HG03039 (cell line): ENCODE measurements around the gene BTAF1.
"Not testable (repeated sequence)": the region's sequence is repeated elsewhere in the genome, so short reads cannot be mapped to it uniquely, and the experiment has no call there.

Experiments used
- ATAC-seq: cut with Tn5 transposase; IDR thresholded peaks from one replicate; pipeline ENCODE4 v1.9.1; 2021; ENCODE audit warnings: mild to moderate bottlenecking, moderate library complexity; ENCODE audit not compliant: unreplicated experiment

BTAF1 gene

GRCh38 chr10:91923371-91924211 lies at the start of gene BTAF1:
TSS of gene BTAF1 (plus strand) at chr10:91923770. CDS start at chr10:91924077, 307 bp downstream.
- peak; percentile 97 for ATAC-seq

DNA sequence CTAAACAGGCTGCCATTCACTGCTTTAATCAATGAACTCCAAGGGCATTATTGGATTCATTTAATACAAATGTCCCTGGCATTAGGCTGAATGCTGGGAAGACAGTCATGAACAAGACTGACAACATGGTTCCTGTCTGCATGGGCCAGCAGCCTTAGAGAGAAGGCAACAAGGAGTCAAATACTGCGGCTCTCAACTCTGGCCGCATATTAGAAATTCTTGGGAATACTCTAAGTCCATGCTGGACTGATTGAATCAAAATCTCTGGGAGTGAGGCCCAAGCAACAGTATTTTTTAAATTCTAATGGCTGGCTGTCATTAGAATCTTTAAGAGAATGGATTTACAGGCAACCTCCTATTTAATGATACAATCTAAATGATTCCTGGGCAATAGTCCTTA lies 48.4 kb upstream of the BTAF1 start:
- no peak for ATAC-seq

DNA sequence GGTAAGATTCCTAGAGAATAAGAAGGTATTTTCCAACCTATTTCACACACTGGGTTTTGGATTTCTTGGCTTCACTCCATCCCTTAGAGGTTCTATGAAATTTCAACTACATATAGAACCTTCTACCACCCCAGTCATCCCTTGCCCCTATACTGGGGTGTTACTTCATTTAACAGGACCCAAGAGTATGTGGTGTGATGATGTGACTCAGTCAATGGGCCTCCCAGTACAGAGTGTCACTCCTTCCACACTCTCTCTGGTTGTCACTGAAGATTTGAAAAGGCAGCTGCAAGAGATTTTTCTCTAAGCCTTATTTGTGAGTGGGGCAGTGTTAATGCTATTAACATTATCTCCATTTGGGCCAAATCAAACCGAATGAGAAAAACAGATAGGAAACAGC lies 47.8 kb upstream of the BTAF1 start:
- no peak for ATAC-seq

GRCh38 chr10:91879515-91880170 lies 43.9 kb upstream of the BTAF1 start:
- no peak for ATAC-seq

DNA sequence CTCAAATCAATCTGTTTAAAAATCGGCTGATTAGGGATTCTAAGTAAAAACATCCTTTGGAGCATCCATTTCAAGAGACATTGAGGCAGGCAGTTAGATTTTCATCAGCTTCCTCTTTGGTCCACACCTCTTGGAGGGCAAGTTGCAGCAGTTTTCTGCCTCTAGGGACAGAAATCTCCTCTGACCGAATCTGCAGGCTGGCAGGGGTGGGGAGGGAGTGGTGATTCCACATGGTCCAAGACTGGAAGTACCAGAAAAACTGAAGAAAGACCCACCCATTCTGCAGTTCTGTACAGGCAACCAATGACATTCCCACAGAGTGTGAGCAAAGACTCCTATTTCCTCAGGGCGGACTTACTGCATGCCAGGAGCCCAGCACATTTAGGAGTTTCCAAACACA lies 43.3 kb upstream of the BTAF1 start:
- no peak for ATAC-seq

DNA sequence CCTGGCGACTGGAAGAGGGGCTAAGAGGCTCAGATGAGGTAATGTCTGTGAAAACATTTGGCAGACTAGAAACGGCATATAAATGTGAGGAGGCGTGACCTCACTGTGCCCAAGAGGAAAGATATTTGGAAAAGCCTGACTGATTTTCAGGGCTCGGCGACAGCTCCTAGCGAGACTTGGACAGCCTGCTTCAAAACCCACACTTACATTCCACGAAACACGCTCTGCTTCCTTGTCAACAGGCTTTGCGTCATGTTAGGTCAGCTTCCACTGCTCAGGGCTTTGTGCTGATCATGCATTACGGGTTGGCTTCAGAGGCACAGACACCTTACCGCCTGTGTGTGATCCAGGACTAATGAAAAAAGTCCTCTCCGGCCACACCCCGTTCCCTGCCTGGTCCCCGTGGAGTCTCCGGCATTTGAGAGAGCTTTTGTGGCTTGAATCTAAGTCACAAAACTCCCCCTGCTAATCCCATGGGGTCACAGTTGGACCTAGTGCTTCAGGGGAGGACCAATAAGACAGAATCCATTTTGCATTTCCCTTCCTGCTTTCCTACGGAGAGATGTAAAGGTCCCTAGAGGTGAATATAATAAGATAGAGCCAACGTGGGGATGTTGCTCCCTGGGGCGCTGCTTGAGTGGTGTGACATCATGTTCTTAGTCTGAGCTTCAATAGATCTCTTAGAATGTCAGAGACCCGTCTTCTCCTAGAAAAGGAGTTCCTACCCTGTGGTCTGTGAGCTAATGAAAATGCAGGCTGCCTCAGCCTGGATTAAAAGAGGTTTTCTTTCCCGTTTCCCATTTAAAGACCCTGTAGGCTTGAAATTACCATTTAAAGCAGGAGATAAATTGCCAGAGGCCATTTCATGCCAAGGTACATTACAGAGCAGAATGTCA lies 39.8 kb upstream of the BTAF1 start:
- no peak for ATAC-seq

DNA sequence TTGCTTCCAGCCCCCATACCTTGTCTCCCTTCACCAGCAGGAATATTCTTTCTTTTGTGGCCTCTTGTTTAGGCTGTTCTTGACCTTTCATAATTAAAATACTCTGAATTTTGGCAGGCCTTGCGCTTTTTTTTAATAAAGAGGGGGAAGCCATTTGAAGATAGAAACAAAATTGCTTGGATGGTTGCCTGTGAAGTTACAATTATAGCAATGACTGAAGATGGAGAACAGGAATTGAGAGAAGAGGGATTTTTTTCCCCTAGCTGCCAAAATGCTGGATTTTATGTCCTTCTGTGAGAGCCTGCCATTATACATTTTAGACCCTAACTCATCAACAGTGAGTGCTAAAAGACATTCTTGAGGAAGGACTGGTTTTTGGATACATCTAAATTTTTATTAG lies 39.0 kb upstream of the BTAF1 start:
- no peak for ATAC-seq

DNA sequence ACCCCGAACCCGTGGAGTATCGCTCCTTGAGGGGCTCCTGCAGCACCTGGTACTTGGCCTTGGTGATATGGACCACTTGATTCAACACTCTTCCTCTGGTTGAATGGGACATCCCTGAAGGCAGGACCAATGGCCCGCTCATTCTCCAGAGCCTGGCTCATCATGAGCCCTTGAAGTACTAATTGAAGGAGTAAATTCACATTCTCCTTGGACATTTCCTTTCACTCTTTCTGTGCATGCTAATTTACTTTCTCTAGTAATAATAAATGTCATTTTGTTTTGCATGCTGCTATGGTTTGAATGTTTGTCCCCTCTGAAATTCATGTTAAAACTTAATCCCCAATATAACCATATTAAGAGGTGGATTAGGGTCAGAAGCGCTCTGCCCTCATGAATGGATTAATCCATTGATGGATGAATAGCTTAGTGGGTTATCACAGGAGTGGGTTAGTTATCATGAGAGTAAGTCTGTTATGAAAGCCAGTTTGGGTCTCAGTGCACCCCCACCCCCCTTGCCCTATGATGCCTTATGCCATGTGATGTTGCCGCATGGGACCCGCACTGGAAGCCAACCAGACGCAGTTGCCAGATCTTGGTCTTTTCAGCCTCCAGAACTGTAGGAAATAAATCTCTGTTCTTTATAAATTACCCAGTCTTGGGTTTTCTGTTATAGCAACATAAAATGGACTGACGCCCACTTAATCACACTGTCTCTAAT lies 38.0 kb upstream of the BTAF1 start:
- ATAC-seq = no peak

GRCh38 chr10:91886954-91887271 lies 36.7 kb upstream of the BTAF1 start:
- ATAC-seq = no peak

DNA sequence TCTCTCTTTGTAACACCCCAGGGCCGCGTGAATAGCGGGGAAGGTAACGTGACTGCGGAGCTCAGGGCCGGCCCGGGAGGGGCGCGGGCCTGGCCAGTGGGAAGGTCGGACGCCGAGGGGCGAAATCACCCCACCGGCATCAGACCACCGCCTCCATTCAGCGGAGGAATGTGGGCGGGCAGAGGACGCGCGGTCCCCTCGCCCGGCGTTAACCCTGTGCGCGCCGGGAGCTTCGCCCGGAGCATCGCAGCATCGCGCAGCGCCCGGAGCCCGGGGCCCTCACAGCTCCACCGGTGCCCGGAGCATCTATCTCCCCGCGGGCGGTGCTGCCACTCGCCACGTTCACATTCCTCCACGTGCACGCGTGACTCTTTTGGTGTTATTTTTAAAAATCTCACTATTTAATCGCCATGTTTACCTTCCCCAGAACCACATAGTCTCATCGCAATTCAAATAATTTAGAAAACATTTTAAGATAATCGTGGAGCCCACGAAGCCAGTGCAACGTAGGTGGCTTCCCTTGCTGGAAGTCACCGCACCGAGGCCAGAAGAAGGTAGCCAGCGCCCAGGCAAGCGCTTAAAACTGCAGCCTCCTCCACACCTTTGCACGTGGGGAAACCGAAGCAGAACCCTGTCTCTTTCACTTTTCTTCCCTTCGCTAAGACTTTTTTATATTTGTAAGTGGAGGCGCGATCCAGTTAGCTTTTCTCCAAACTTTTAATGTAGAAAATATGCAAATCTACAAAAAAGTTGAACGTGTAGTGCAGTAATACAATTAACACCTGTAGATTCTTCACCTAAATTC lies 36.1 kb upstream of the BTAF1 start:
- ATAC-seq = no peak

- ATAC-seq = no peak
These were observed 32.2 kb upstream of the BTAF1 start for GRCh38 chr10:91891125-91892001.

- no peak for ATAC-seq
These were observed 30.5 kb upstream of the BTAF1 start for GRCh38 chr10:91893051-91893450.

DNA sequence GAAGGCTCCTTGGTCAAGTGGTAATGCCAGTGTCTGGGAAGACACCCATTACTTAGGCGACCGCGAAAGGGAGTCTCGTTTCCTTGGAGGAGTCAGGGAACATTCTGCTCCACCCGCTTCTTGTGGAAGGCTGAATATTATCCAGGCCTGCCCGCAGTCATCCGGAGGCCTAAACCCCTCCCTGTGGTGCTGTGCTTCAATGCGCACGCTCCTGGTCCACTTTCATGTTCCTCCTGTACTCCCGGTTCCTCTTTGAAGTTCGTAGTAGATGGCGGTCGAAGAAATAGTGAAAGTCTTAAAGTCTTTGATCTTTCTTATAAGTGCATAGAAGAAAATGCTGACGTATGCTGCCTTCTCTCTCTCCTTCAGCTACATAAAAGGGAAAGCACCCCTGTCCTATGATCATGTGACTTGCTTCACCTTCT lies 29.3 kb upstream of the BTAF1 start:
- ATAC-seq = not testable (repeated sequence)

DNA sequence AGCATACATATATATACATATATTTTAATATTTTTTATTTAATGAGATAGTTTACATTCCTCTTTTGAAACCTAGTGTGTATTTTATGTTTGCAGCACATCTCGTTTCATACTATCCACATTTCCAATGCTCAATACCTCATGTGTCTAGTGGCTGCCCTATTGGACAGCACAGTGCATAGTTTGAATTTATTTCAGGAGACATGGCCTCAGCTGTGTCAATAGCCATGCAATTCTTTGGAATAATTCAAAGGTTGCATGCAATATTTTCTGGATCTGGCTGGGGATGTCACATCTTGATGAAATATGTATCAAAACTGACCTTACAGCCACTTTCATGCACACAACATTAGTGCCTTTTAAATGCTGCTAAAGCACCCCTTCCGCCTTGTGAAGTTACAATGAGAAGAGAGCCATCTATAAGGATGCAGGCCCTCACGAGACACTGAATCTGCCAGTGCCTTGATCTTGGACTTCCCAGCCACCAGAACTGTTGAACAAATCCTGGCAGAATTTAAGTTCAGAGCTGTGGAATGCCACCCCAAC lies 27.3 kb upstream of the BTAF1 start:
- ATAC-seq = no peak

DNA sequence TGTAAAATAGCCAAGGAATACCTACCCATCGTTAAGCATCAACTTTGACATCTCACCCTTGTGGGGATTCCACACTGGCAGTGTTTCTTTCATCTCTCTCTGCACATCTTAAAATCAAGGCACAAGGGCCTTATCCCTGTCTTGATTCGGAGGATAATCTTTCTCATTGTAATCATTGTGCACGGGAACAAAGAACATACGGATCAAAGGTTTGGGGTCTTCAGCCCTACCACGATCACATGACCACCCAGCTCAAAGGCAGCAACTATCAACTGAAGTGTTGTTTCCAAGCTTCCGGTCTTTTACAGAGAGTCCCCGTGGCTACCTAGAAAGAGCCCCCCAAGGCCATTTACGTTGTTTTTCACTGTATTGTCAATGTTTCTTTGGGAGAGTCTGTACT lies 26.1 kb upstream of the BTAF1 start:
- ATAC-seq = no peak

GRCh38 chr10:91901784-91902677 lies 21.5 kb upstream of the BTAF1 start:
- ATAC-seq = no peak

- no peak for ATAC-seq
These were observed 16.5 kb upstream of the BTAF1 start for GRCh38 chr10:91907033-91907594.
